Left lung (tissue), 10 donors: Measurements from ENCODE around the gene GPATCH8. TPM values are rescaled to one million over a fixed set of nuclear protein-coding genes. Genes with fewer than 3 reads are reported as not detected.

Experiments
- ATAC-seq: fragments of 200-7000 bp; cut with Tn5 transposase; one replicate; pipeline ENCODE4 v1.9.1; 2020; ENCODE audit warnings: moderate library complexity
- DNase-seq, 4 donors: peaks; one replicate each; pipeline ENCODE4 v3.0.0-alpha.2; 2013 to 2020
- H3K27ac ChIP-seq, 2 donors: fragments of 200-600 bp; sonication (generic) in 1 of 2; one replicate each; pipeline versions ENCODE4 v1.5.0 to v1.8.0; 2020 to 2021
- H3K27me3 ChIP-seq, 2 donors: fragments of 200-600 bp; sonication (generic) in 1 of 2; one replicate each; pipeline versions ENCODE4 v1.5.0 to v1.8.0; 2020 to 2021
- H3K36me3 ChIP-seq, 2 donors: fragments of 200-600 bp; sonication (generic) in 1 of 2; one replicate each; pipeline versions ENCODE4 v1.5.0 to v1.8.0; 2020 to 2021
- H3K4me1 ChIP-seq, 2 donors: fragments of 200-600 bp; one replicate each; pipeline ENCODE4 v1.8.0; 2021
- H3K4me3 ChIP-seq, 2 donors: fragments of 200-600 bp; sonication (generic) in 1 of 2; one replicate each; pipeline versions ENCODE4 v1.5.0 to v1.8.0; 2020 to 2021; ENCODE audit warnings: mild to moderate bottlenecking in 1 of 2
- H3K9me3 ChIP-seq, 2 donors: fragments of 200-600 bp; sonication (generic) in 1 of 2; one replicate each; pipeline versions ENCODE4 v1.5.0 to v1.8.0; 2020 to 2021
- CTCF ChIP-seq, 2 donors: fragments of 200-600 bp; sonication (generic) in 1 of 2; IDR thresholded peaks; one replicate each; pipeline versions ENCODE4 v1.5.0 to v1.8.0; 2021; ENCODE audit warnings: antibody characterized with exemption in 2 of 2
- intact Hi-C, 2 donors: fragments of 100-400 bp; cut with DNase I; formaldehyde crosslinking; loops; one replicate each; pipeline versions ENCODE4 v1.11.2 to v1.14.2; 2022
- polyA plus RNA-seq, 6 donors: library from polyadenylated mRNA; unstranded; fragments of 120-200 nt; gene quantifications; one replicate each; pipeline ENCODE4 v1.2.1, GENCODE V29; 2013; ENCODE audit not compliant: insufficient read length in 6 of 6
- total RNA-seq, 2 donors: library from RNA; stranded (reverse); fragmentation: NEBNext Ultra II Directional; extraction: Animal tissue kit (Norgen Biotek cat#: 25700); gene quantifications; one replicate each; pipeline ENCODE4 v1.2.1, GENCODE V29; 2021
- donor health status: DM: no; HTN: yes; CAD: no.
- donor health status: DM: no; HTN: no; CAD: no.

GPATCH8 gene
- total and polyA plus RNA-seq, 8 donors, result 29.8 to 57.5 (median 52.9) TPM

DNA sequence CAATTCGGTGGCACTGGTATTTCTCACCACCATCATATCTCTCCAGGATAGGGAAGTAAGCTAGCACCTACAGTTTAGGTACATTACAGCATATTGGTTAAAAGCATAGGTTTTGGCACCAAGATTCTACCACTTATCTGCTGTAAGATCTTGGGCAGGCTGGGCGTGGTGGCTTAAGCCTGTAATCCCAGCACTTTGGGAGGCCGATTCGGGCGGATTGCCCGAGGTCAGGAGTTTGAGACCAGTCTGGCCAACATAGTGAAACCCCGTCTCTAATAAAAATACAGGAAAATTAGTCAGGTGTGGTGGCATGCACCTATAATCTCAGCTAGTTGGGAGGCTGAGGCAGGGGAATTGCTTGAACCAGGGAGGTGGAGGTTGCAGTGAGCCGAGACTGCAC lies 51.4 kb downstream of the GPATCH8 start:
- no peak for ATAC-seq
- H3K36me3 ChIP-seq, result peaks cover 0 to 6% of the 10 kb centered on the region in 2 donors

DNA sequence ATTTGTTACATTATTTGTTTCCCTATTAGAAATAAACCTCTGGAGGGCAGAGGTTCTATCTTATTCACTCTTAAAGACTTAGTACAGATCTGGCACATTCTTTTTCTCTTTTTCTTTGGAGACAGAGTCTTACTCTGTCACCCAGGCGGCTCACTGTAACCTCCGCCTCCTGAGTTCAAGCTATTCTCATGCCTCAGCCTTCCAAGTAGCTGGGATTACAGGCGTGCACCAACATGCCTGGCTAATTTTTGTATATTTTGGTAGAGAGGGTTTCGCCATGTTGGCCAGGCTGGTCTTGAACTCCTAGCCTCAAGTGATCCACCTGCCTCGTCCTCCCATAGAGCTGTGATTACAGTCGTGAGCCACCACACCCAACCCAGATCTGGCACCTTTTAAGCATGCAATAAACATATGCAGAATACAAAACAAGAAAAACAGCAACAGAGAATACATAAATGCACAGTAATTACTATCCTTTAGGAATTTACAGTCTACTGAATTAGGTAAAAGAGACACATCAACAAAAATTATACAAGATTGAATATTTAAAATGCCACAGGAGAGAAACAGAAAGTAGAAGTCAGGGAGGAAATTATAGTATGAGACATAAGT lies 52.1 kb downstream of the GPATCH8 start:
- H3K4me1 ChIP-seq, result no peaks in the 10 kb centered on the region
- ATAC-seq (no peak), DNase-seq (no peak)
- H3K27me3 ChIP-seq, result no peaks in the 10 kb centered on the region
- no peak overlapping the region for H3K27ac ChIP-seq
- H3K4me3 ChIP-seq, result no peak overlapping the region
- intact Hi-C loops, result no loop called here
- peaks cover 0 to 6% of the 10 kb centered on the region in 2 donors for H3K36me3 ChIP-seq
- TF ChIP-seq CTCF (IDR thresholded peaks at IDR 0.05), result no peak
- H3K9me3 ChIP-seq, result no peaks in the 10 kb centered on the region

More for the DNA sequence above, 51.4 kb downstream of the GPATCH8 start:
- DNase-seq, result no peak
- no peak for TF ChIP-seq CTCF (IDR thresholded peaks at IDR 0.05)
- no peak overlapping the region for H3K4me3 ChIP-seq
- intact Hi-C loops, result no loop called here
- H3K27ac ChIP-seq, result no peak overlapping the region
- H3K27me3 ChIP-seq, result no peaks in the 10 kb centered on the region
- H3K4me1 ChIP-seq, result no peaks in the 10 kb centered on the region
- H3K9me3 ChIP-seq, result no peaks in the 10 kb centered on the region

GRCh38 chr17:44448412-44448811 lies 54.8 kb downstream of the GPATCH8 start:
- Histone ChIP-seq H3K27me3 (no peaks in the 10 kb centered on the region), H3K27ac (no peak overlapping the region), H3K4me3 (no peak overlapping the region), H3K4me1 (no peaks in the 10 kb centered on the region), H3K36me3 (no peaks in the 10 kb centered on the region), H3K9me3 (no peaks in the 10 kb centered on the region)
- intact Hi-C loops, result no loop called here
- no peak for ATAC-seq
- no peak for DNase-seq
- TF ChIP-seq CTCF (IDR thresholded peaks at IDR 0.05), result no peak

- Histone ChIP-seq H3K27ac (no peak overlapping the region), H3K4me1 (peaks cover 0 to 4% of the 10 kb centered on the region in 2 donors), H3K36me3 (no peaks in the 10 kb centered on the region), H3K4me3 (no peak overlapping the region), H3K9me3 (no peaks in the 10 kb centered on the region), H3K27me3 (no peaks in the 10 kb centered on the region)
- TF ChIP-seq CTCF (IDR thresholded peaks at IDR 0.05), result no peak
- no peak for ATAC-seq
- no peak for DNase-seq
- intact Hi-C loops, result no loop called here
Observed at GRCh38 chr17:44444735-44445105, 58.5 kb downstream of the GPATCH8 start.

GRCh38 chr17:44442806-44443205 lies 60.4 kb downstream of the GPATCH8 start:
- no peak for ATAC-seq
- peaks cover 8 to 19% of the 10 kb centered on the region in 2 donors for H3K4me1 ChIP-seq
- H3K36me3 ChIP-seq, result no peaks in the 10 kb centered on the region
- no peak overlapping the region for H3K4me3 ChIP-seq
- intact Hi-C loops, result no loop called here
- no peak for TF ChIP-seq CTCF (IDR thresholded peaks at IDR 0.05)
- H3K9me3 ChIP-seq, result no peaks in the 10 kb centered on the region
- DNase-seq, result no peak
- H3K27ac ChIP-seq, result no peak overlapping the region
- no peaks in the 10 kb centered on the region for H3K27me3 ChIP-seq
